Osteoblast (primary cell): ENCODE measurements around the gene PPFIA4. TPM values are rescaled to one million over a fixed set of nuclear protein-coding genes. Genes with fewer than 3 reads are reported as not detected.
A peak's percentile ranks its signal among the peaks of the same experiment; 100 is the strongest.

Experiments
- DNase-seq: peaks from one replicate; pipeline ENCODE4 v3.0.0; 2011; ENCODE audit warnings: low spot score, mixed read lengths; ENCODE audit not compliant: insufficient read length; ENCODE audit errors: missing footprints
- H2AFZ ChIP-seq: 2 replicates; pipeline ENCODE4 v1.6.0; 2011; ENCODE audit warnings: mild to moderate bottlenecking, low read length
- H3K27ac ChIP-seq: 2 replicates; pipeline ENCODE4 v1.5.1; 2011; ENCODE audit warnings: mild to moderate bottlenecking, low read depth, low read length, moderate library complexity
- H3K27me3 ChIP-seq: 2 replicates; pipeline ENCODE4 v1.6.0; 2012; ENCODE audit warnings: mild to moderate bottlenecking, control low read depth, inconsistent platforms, low read length, moderate library complexity; ENCODE audit not compliant: insufficient read depth
- H3K36me3 ChIP-seq: 2 replicates; pipeline ENCODE4 v1.5.1; 2011; ENCODE audit warnings: mild to moderate bottlenecking, low read length, control low read depth, moderate library complexity; ENCODE audit not compliant: insufficient read depth
- H3K4me1 ChIP-seq: 2 replicates; pipeline ENCODE4 v1.5.1; 2011; ENCODE audit warnings: mild to moderate bottlenecking, low read length, control low read depth, moderate library complexity; ENCODE audit not compliant: insufficient read depth
- H3K4me2 ChIP-seq: 2 replicates; pipeline ENCODE4 v1.6.0; 2011; ENCODE audit warnings: mild to moderate bottlenecking, low read length; ENCODE audit not compliant: insufficient read depth
- H3K4me3 ChIP-seq: fragments of 200-600 bp; sonication (generic); 3 replicates; pipeline ENCODE4 v1.5.1; 2012; ENCODE audit warnings: mild to moderate bottlenecking, low read length, inconsistent platforms; ENCODE audit not compliant: insufficient read depth
- H3K79me2 ChIP-seq: 2 replicates; pipeline ENCODE4 v1.6.0; 2012; ENCODE audit warnings: mild to moderate bottlenecking, low read length, control low read depth, inconsistent platforms; ENCODE audit not compliant: insufficient read depth
- H3K9me3 ChIP-seq: 2 replicates; pipeline ENCODE4 v1.5.1; 2011; ENCODE audit warnings: low read depth, low read length, control low read depth
- H4K20me1 ChIP-seq: 2 replicates; pipeline ENCODE4 v1.6.0; 2012; ENCODE audit warnings: mild to moderate bottlenecking, low read length, control low read depth; ENCODE audit not compliant: insufficient read depth
- total RNA-seq: library from RNA; depleted of rRNA; stranded (reverse); fragments of >200 nt; gene quantifications from 2 replicates; pipeline ENCODE4 v1.2.3, GENCODE V29; 2012
- TF ChIP-seq, protein P1 (sequence below): IDR thresholded peaks from 2 replicates; pipeline ENCODE4 v1.5.1; 2011; ENCODE audit warnings: mild to moderate bottlenecking, low read depth, low read length, moderate library complexity; ENCODE audit errors: extremely low read depth

PPFIA4 gene
- total RNA-seq, 1 donor: 10.9 TPM

DNA sequence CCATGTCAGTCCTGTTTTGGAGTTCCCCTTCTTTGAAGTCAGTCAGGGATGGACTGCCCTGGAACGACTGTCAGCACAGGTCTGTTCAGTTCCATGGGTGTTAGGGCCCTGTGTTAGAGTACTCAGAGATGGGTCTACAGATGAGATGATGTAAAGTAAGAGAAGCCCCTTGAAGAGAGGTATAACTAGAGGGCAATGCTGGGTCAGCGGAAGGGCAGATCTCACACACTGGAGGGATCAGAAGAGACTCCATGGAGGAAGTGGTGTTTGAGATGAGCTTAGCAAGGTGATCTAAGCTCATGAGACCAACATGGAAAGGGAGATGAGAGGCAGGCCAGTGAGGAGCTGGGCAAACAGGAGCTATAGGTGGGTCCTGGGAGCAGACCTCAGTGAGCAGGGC, 7.6 kb downstream of the PPFIA4 start:
- H3K36me3 ChIP-seq: no peaks in the 10 kb centered on the region
- no peaks in the 10 kb centered on the region for H4K20me1 ChIP-seq
- H3K4me2 ChIP-seq: no peak overlapping the region
- H3K9me3 ChIP-seq: no peaks in the 10 kb centered on the region
- DNase-seq: peak; percentile 57
- H2AFZ ChIP-seq: no peak overlapping the region
- H3K4me3 ChIP-seq: no peak overlapping the region
- no peaks in the 10 kb centered on the region for H3K27me3 ChIP-seq
- no peak overlapping the region for H3K27ac ChIP-seq
- H3K79me2 ChIP-seq: no peaks in the 10 kb centered on the region
- TF ChIP-seq, protein P1, sequence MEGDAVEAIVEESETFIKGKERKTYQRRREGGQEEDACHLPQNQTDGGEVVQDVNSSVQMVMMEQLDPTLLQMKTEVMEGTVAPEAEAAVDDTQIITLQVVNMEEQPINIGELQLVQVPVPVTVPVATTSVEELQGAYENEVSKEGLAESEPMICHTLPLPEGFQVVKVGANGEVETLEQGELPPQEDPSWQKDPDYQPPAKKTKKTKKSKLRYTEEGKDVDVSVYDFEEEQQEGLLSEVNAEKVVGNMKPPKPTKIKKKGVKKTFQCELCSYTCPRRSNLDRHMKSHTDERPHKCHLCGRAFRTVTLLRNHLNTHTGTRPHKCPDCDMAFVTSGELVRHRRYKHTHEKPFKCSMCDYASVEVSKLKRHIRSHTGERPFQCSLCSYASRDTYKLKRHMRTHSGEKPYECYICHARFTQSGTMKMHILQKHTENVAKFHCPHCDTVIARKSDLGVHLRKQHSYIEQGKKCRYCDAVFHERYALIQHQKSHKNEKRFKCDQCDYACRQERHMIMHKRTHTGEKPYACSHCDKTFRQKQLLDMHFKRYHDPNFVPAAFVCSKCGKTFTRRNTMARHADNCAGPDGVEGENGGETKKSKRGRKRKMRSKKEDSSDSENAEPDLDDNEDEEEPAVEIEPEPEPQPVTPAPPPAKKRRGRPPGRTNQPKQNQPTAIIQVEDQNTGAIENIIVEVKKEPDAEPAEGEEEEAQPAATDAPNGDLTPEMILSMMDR: no peak
- peaks cover 15% of the 10 kb centered on the region for H3K4me1 ChIP-seq

DNA sequence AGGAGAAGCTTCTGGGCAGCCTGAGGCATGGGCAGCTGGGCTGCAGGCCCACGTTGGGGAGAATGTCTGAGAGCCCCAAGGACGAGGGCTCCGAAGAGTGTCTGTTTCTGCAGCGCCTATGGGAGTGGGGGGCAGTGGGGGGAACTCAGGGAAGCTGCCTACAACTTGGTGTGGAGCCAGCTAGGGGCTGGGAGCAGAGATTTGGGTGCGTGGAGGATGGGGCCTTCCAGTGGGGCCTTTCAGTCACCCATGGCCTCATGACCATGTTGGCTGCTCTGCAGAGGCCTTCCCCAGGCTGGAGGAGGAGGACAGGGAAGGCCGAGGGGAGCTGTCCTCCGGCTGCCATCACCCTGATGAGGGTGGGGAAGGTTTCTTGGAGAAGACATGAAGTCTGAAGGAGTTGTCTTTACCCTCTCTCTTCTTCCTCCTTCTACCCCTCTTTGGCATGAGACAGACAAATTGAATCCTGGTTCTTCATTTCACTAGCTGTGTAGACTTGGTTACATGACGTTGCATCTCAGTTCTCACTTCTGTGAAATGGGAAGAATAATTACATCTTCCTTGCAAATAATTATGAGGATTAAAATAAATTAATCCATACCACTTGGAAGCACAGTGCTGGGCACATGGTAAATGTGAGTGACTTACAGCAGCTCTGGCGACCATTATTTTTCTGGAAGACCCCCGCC, 8.3 kb downstream of the PPFIA4 start:
- Histone ChIP-seq H3K4me3 (no peak overlapping the region), H3K27ac (no peak overlapping the region), H3K79me2 (no peaks in the 10 kb centered on the region), H4K20me1 (no peaks in the 10 kb centered on the region), H3K27me3 (no peaks in the 10 kb centered on the region), H3K36me3 (no peaks in the 10 kb centered on the region), H3K9me3 (no peaks in the 10 kb centered on the region), H2AFZ (no peak overlapping the region), H3K4me1 (peaks cover 17% of the 10 kb centered on the region), H3K4me2 (no peak overlapping the region)
- DNase-seq: no peak
- TF ChIP-seq, protein P1: no peak

DNA sequence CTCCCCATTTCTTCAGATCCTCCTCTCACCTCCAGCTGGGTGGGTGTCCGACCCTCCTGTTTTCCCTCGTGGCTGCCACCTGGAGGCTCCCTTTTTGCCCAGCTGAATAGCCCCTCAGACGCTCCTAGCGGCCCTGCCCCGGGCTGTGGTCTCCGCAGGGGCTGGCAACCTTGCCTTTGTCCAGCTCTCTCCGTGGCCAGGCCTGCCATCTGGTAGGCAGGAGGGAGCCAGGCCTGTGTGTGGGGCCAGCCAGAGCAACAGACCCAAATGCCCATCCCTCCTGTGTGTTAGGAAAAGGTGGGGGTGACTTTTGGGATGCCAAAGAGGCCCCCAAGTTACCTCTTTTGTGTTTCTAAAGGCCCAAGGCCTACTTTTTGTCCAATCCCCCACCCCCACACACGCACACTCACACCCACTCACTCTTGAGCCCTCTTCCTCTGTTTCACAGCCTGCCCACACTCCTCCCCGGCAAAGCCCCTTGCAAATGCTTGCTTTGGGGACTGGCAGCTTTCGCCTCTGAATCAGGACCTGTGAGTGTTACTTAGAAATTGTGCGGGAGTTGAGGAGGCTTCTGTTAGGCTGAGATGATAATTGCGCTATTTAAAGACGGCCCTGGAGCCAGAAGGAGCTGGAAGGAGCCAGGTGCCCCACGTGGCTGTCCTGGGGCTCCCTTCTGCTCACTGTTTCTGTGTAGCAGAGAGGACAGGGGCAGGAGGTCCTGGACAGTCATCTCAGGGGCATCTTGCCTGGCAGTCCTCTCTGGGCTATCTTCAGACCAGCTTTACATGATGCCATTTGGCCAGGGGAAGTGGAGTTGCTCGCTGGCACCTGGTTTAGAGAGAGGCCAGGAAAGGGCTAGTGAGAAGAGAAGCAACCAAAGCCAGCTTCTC, 9.1 kb downstream of the PPFIA4 start:
- TF ChIP-seq, protein P1: no peak
- no peak overlapping the region for H3K4me3 ChIP-seq
- no peaks in the 10 kb centered on the region for H3K36me3 ChIP-seq
- H3K79me2 ChIP-seq: no peaks in the 10 kb centered on the region
- no peaks in the 10 kb centered on the region for H4K20me1 ChIP-seq
- peaks cover 17% of the 10 kb centered on the region for H3K4me1 ChIP-seq
- no peak overlapping the region for H3K27ac ChIP-seq
- no peaks in the 10 kb centered on the region for H3K9me3 ChIP-seq
- H3K4me2 ChIP-seq: no peak overlapping the region
- H3K27me3 ChIP-seq: no peaks in the 10 kb centered on the region
- no peak overlapping the region for H2AFZ ChIP-seq
- peak; percentile 63 for DNase-seq

DNA sequence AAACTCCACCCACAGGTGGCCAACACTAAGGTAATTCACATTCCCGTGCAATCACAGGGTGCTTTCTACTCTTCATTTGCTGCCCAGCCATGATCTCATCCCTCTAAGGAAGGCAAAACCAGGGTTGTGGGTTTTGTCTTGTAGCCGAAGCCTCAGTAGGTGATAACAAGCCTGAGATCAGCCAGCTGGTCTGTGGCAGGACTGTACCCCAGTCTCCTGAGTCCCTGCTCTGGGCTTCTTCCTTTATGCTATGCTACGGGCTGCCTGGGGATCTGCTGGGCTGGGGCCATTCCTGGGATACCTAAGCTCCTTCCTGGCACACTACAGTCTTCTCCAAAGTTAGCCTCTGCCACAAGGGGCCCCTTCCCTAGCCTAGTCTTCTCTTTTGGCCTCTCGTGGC, 9.8 kb downstream of the PPFIA4 start:
- Histone ChIP-seq H3K27ac (no peak overlapping the region), H3K36me3 (no peaks in the 10 kb centered on the region), H3K4me3 (no peak overlapping the region), H3K27me3 (no peaks in the 10 kb centered on the region), H2AFZ (no peak overlapping the region), H3K79me2 (no peaks in the 10 kb centered on the region), H4K20me1 (no peaks in the 10 kb centered on the region), H3K9me3 (no peaks in the 10 kb centered on the region), H3K4me1 (peaks cover 17% of the 10 kb centered on the region), H3K4me2 (no peak overlapping the region)
- TF ChIP-seq, protein P1: no peak
- peak; percentile 69 for DNase-seq
